Renal cortical epithelial cell (primary cell): ENCODE measurements around the gene UNC13A. TPM values are rescaled to one million over a fixed set of nuclear protein-coding genes. Genes with fewer than 3 reads are reported as not detected.
"Not testable (repeated sequence)": the region's sequence is repeated elsewhere in the genome, so short reads cannot be mapped to it uniquely, and the experiment has no call there.

Source experiments
- DNase-seq: peaks from one replicate; pipeline ENCODE4 v3.0.0-alpha.2; 2011; ENCODE audit warnings: low read depth
- total RNA-seq: library from RNA; depleted of rRNA; stranded (reverse); fragments of >200 nt; gene quantifications from 2 replicates; pipeline ENCODE4 v1.2.3, GENCODE V29; 2014

Gene UNC13A
- total RNA-seq, 1 donor from 2014 or later: 0.05 TPM

- DNase-seq: not testable (repeated sequence)
These were observed 117.9 kb downstream of the UNC13A start for GRCh38 chr19:17570291-17570690.

GRCh38 chr19:17567940-17568339 lies 120.2 kb downstream of the UNC13A start:
- DNase-seq: no peak

- peak; percentile 61 for DNase-seq
These were observed 122.5 kb downstream of the UNC13A start for GRCh38 chr19:17565611-17566010.

- DNase-seq: no peak
These were observed 123.4 kb downstream of the UNC13A start for GRCh38 chr19:17564781-17565180.

- no peak for DNase-seq
These were observed 125.6 kb downstream of the UNC13A start for GRCh38 chr19:17562561-17562960.

- no peak for DNase-seq
These were observed 126.1 kb downstream of the UNC13A start for GRCh38 chr19:17562097-17562496.

GRCh38 chr19:17560205-17560595 lies 128.0 kb downstream of the UNC13A start:
- no peak for DNase-seq

GRCh38 chr19:17557466-17557865 lies 130.7 kb downstream of the UNC13A start:
- no peak for DNase-seq

GRCh38 chr19:17556995-17557394 lies 131.2 kb downstream of the UNC13A start:
- no peak for DNase-seq

GRCh38 chr19:17555929-17556813 lies 132.0 kb downstream of the UNC13A start:
- peak; percentile 39 for DNase-seq

- DNase-seq: peak; percentile 86
These were observed 132.7 kb downstream of the UNC13A start, which contains the start of gene COLGALT1 for GRCh38 chr19:17555480-17555928. COLGALT1 (plus strand) TSS chr19:17555649; CDS start chr19:17555714, 65 bp downstream.

GRCh38 chr19:17554968-17555479 lies 133.1 kb downstream of the UNC13A start:
- DNase-seq: no peak

- DNase-seq: peak; percentile 40
These were observed 134.9 kb downstream of the UNC13A start for GRCh38 chr19:17553256-17553655.

- not testable (repeated sequence) for DNase-seq
These were observed 135.4 kb downstream of the UNC13A start for GRCh38 chr19:17552735-17553134.

Other genes with a start within 250 kb of the UNC13A start
- gene TMEM221, start 239.7 kb downstream of the UNC13A start, total RNA-seq: 0.30 TPM in 1 of 2 replicates, not detected in the other
- gene NXNL1, start 227.4 kb downstream of the UNC13A start, total RNA-seq: not detected in 2 replicates
- 10.1 and 19.4 TPM in 2 replicates for gene SLC27A1, start 217.8 kb downstream of the UNC13A start, total RNA-seq
- gene PGLS, start 176.7 kb downstream of the UNC13A start, total RNA-seq: 53.2 and 63.9 TPM in 2 replicates
- 53.9 and 75.0 TPM in 2 replicates for gene COLGALT1, start 132.7 kb downstream of the UNC13A start, total RNA-seq
- gene MAP1S, start 31.1 kb upstream of the UNC13A start, total RNA-seq: 18.1 and 43.3 TPM in 2 replicates
- gene FCHO1, start 63.1 kb upstream of the UNC13A start, total RNA-seq: 0.80 and 3.3 TPM in 2 replicates
- gene B3GNT3, start 106.8 kb upstream of the UNC13A start, total RNA-seq: 0.80 and 6.8 TPM in 2 replicates
- not detected in 2 replicates for gene INSL3, start 133.2 kb upstream of the UNC13A start, total RNA-seq
- 2.3 and 3.7 TPM in 2 replicates for gene JAK3, start 159.6 kb upstream of the UNC13A start, total RNA-seq
- 517 and 1,457 TPM in 2 replicates for gene RPL18A, start 171.6 kb upstream of the UNC13A start, total RNA-seq
- gene SLC5A5, start 183.6 kb upstream of the UNC13A start, total RNA-seq: not detected in 2 replicates
- 25.0 and 55.6 TPM in 2 replicates for gene CCDC124, start 244.7 kb upstream of the UNC13A start, total RNA-seq